Measurements from ENCODE around the gene ADM2.

DNA sequence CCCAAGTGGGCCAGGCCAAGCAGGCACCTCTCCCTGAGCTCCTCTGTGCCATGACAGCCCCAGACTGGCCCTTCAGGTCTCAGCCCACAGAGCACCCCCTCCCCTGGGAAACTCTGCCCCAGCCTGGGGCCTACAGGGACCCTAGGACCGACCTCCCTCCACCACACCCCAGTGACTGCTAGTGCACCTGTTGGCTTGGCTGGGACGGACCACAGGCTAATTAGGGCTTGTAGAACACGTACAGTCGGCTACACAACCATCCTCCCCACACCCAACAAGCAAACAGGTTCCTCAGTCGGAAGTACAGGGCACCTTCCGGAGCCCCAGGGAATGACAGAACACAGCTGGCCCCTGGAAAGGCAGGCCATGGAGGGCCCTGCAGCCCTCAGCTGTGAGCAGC lies 10.9 kb upstream of the ADM2 start:
- TF ChIP-seq, protein P1, sequence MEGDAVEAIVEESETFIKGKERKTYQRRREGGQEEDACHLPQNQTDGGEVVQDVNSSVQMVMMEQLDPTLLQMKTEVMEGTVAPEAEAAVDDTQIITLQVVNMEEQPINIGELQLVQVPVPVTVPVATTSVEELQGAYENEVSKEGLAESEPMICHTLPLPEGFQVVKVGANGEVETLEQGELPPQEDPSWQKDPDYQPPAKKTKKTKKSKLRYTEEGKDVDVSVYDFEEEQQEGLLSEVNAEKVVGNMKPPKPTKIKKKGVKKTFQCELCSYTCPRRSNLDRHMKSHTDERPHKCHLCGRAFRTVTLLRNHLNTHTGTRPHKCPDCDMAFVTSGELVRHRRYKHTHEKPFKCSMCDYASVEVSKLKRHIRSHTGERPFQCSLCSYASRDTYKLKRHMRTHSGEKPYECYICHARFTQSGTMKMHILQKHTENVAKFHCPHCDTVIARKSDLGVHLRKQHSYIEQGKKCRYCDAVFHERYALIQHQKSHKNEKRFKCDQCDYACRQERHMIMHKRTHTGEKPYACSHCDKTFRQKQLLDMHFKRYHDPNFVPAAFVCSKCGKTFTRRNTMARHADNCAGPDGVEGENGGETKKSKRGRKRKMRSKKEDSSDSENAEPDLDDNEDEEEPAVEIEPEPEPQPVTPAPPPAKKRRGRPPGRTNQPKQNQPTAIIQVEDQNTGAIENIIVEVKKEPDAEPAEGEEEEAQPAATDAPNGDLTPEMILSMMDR (IDR thresholded peaks at IDR 0.05; ENCODE audit: low read depth, low read length) = no peak
- no peak for TF ChIP-seq EZH2phosphoT487 (IDR thresholded peaks at IDR 0.05; ENCODE audit: low read depth)

Data from OCI-LY3 (cell line).